Progenitor cell of endocrine pancreas (in vitro differentiated cells): ENCODE results near the gene USP43. TPM values are rescaled to one million over a fixed set of nuclear protein-coding genes. Genes with fewer than 3 reads are reported as not detected.

Experiments used
- DNase-seq: peaks from one replicate; pipeline ENCODE4 v3.0.0; 2021; ENCODE audit warnings: low spot score; ENCODE audit not compliant: unreplicated experiment
- H3K27ac Mint-ChIP-seq: 2 replicates; pipeline ENCODE4 v1.8.0; 2021; ENCODE audit warnings: mild to moderate bottlenecking, moderate library complexity, mixed read lengths
- H3K27me3 Mint-ChIP-seq: 2 replicates; pipeline ENCODE4 v1.8.0; 2021; ENCODE audit warnings: mixed read lengths
- H3K36me3 Mint-ChIP-seq: 2 replicates; pipeline ENCODE4 v1.8.0; 2022; ENCODE audit warnings: mixed read lengths; ENCODE audit not compliant: insufficient read depth
- H3K4me1 Mint-ChIP-seq: 2 replicates; pipeline ENCODE4 v1.8.0; 2021; ENCODE audit warnings: low read depth, mixed read lengths
- H3K4me3 Mint-ChIP-seq: 2 replicates; pipeline ENCODE4 v1.8.0; 2021; ENCODE audit warnings: low read depth, mild to moderate bottlenecking, moderate library complexity, mixed read lengths
- H3K9me3 Mint-ChIP-seq: 2 replicates; pipeline ENCODE4 v1.8.0; 2021; ENCODE audit warnings: low read depth, mixed read lengths
- CTCF ChIP-seq: fragments of 200-600 bp; sonication (generic); IDR thresholded peaks from one replicate; pipeline ENCODE4 v1.5.0; 2021; ENCODE audit warnings: antibody characterized with exemption, mild to moderate bottlenecking; ENCODE audit not compliant: unreplicated experiment
- total RNA-seq: library from RNA; stranded (reverse); gene quantifications from 2 replicates; pipeline ENCODE4 v1.2.1, GENCODE V29; 2021

Gene USP43
- total RNA-seq, 1 donor from 2014 or later, result 9.7 TPM

GRCh38 chr17:9611557-9611956 lies 33.8 kb upstream of the USP43 start:
- H3K9me3 Mint-ChIP-seq, result peaks cover 3% of the 10 kb centered on the region
- H3K27ac Mint-ChIP-seq, result no peak overlapping the region
- H3K36me3 Mint-ChIP-seq, result no peaks in the 10 kb centered on the region

GRCh38 chr17:9612006-9612405 lies 33.3 kb upstream of the USP43 start:
- H3K27me3 Mint-ChIP-seq, result no peaks in the 10 kb centered on the region
- H3K4me3 Mint-ChIP-seq, result no peak overlapping the region
- TF ChIP-seq CTCF, result no peak
- H3K9me3 Mint-ChIP-seq, result peaks cover 3% of the 10 kb centered on the region
- no peak overlapping the region for H3K27ac Mint-ChIP-seq
- DNase-seq, result no peak
- no peaks in the 10 kb centered on the region for H3K36me3 Mint-ChIP-seq
- no peaks in the 10 kb centered on the region for H3K4me1 Mint-ChIP-seq

More at GRCh38 chr17:9611557-9611956, 33.8 kb upstream of the USP43 start:
- Mint-ChIP-seq H3K4me1 (no peaks in the 10 kb centered on the region), H3K27me3 (no peaks in the 10 kb centered on the region), H3K4me3 (no peak overlapping the region)
- TF ChIP-seq CTCF, result no peak
- no peak for DNase-seq

- no peaks in the 10 kb centered on the region for H3K27me3 Mint-ChIP-seq
- TF ChIP-seq CTCF, result no peak
- H3K9me3 Mint-ChIP-seq, result no peaks in the 10 kb centered on the region
- no peaks in the 10 kb centered on the region for H3K36me3 Mint-ChIP-seq
- no peak overlapping the region for H3K27ac Mint-ChIP-seq
- no peak for DNase-seq
- no peaks in the 10 kb centered on the region for H3K4me1 Mint-ChIP-seq
- no peak overlapping the region for H3K4me3 Mint-ChIP-seq
Observed at GRCh38 chr17:9615486-9615885, 29.8 kb upstream of the USP43 start.

GRCh38 chr17:9622961-9623360 lies 22.4 kb upstream of the USP43 start:
- peaks cover 11% of the 10 kb centered on the region for H3K9me3 Mint-ChIP-seq
- no peaks in the 10 kb centered on the region for H3K4me1 Mint-ChIP-seq
- peaks cover 1% of the 10 kb centered on the region for H3K36me3 Mint-ChIP-seq
- no peak for TF ChIP-seq CTCF
- no peaks in the 10 kb centered on the region for H3K27me3 Mint-ChIP-seq
- H3K27ac Mint-ChIP-seq, result no peak overlapping the region
- no peak overlapping the region for H3K4me3 Mint-ChIP-seq
- DNase-seq, result no peak

GRCh38 chr17:9628509-9628908 lies 16.8 kb upstream of the USP43 start:
- Mint-ChIP-seq H3K9me3 (peaks cover 5% of the 10 kb centered on the region), H3K27ac (no peak overlapping the region), H3K4me1 (no peaks in the 10 kb centered on the region), H3K27me3 (peaks cover 3% of the 10 kb centered on the region), H3K36me3 (no peaks in the 10 kb centered on the region), H3K4me3 (no peak overlapping the region)
- no peak for DNase-seq
- no peak for TF ChIP-seq CTCF

- H3K4me3 Mint-ChIP-seq, result no peak overlapping the region
- peaks cover 3% of the 10 kb centered on the region for H3K9me3 Mint-ChIP-seq
- no peaks in the 10 kb centered on the region for H3K4me1 Mint-ChIP-seq
- DNase-seq, result no peak
- no peak overlapping the region for H3K27ac Mint-ChIP-seq
- H3K36me3 Mint-ChIP-seq, result no peaks in the 10 kb centered on the region
- peaks cover 3% of the 10 kb centered on the region for H3K27me3 Mint-ChIP-seq
- no peak for TF ChIP-seq CTCF
Observed at GRCh38 chr17:9632741-9633140, 12.6 kb upstream of the USP43 start.
